ENCODE results near the gene CISTR.
"Not testable (repeated sequence)": the region's sequence is repeated elsewhere in the genome, so short reads cannot be mapped to it uniquely, and the experiment has no call there.

CISTR gene

GRCh38 chr12:53751336-53752191 is at the start of gene CISTR:
CISTR (minus strand) TSS chr12:53751979.
- DNase-seq: peak in 30 of 58 donors; percentile 7 to 77 (median 37)

- peak in 41 of 58 donors; percentile 2 to 87 (median 39) for DNase-seq
Observed at GRCh38 chr12:53798575-53798974, 46.8 kb upstream of the CISTR start.

GRCh38 chr12:53795927-53796326 is 44.1 kb upstream of the CISTR start:
- DNase-seq: peak in 46 of 58 donors; percentile 1 to 74 (median 38)

- DNase-seq: no peak
Observed at GRCh38 chr12:53793221-53793620, 41.4 kb upstream of the CISTR start.

- no peak for DNase-seq
Observed at GRCh38 chr12:53791735-53792326, 40.1 kb upstream of the CISTR start.

- DNase-seq: no peak
Observed at GRCh38 chr12:53789570-53789969, 37.8 kb upstream of the CISTR start.

GRCh38 chr12:53788892-53789291 is 37.1 kb upstream of the CISTR start:
- no peak for DNase-seq

GRCh38 chr12:53786411-53786810 is 34.6 kb upstream of the CISTR start:
- peak in 1 of 58 donors; percentile 50 for DNase-seq

GRCh38 chr12:53785161-53785560 is 33.4 kb upstream of the CISTR start:
- DNase-seq: no peak

- DNase-seq: no peak
Observed at GRCh38 chr12:53782093-53782703, 30.4 kb upstream of the CISTR start.

GRCh38 chr12:53781228-53781801 is 29.5 kb upstream of the CISTR start:
- DNase-seq: no peak

GRCh38 chr12:53780323-53780722 is 28.5 kb upstream of the CISTR start:
- DNase-seq: no peak

GRCh38 chr12:53779679-53780078 is 27.9 kb upstream of the CISTR start:
- not testable (repeated sequence) for DNase-seq

- DNase-seq: no peak
Observed at GRCh38 chr12:53777936-53778644, 26.3 kb upstream of the CISTR start.

GRCh38 chr12:53777412-53777811 is 25.6 kb upstream of the CISTR start:
- DNase-seq: no peak

GRCh38 chr12:53776872-53777271 is 25.1 kb upstream of the CISTR start:
- DNase-seq: no peak

- no peak for DNase-seq
Observed at GRCh38 chr12:53775478-53776145, 23.8 kb upstream of the CISTR start.

- no peak for DNase-seq
Observed at GRCh38 chr12:53770281-53770680, 18.5 kb upstream of the CISTR start.

- no peak for DNase-seq
Observed at GRCh38 chr12:53768976-53769375, 17.2 kb upstream of the CISTR start.

- DNase-seq: no peak
Observed at GRCh38 chr12:53766881-53767280, 15.1 kb upstream of the CISTR start.

GRCh38 chr12:53765891-53766290 is 14.1 kb upstream of the CISTR start:
- no peak for DNase-seq
